Measurements from ENCODE around the gene RETN.

DNA sequence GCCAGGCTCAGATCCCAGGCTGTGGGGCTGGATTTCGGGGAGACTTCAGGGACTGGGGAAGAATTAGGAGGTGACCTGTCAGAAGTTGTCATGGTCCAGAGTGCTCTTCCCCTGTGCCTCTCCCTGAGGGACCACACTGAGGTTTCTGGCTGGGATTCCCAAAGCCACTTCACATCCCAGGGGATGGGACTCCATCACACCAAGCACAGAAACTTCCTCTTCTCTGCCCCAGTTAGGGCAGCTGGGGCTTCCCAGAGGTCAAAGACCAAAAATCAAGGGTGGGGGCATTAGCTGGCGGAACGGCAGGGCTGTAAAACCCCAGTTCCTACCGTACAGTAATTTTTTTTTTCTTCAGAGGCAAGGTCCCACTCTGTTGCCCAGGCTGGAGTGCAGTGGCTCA, 25.6 kb downstream of the RETN start:
- TF ChIP-seq POLR2A (IDR thresholded peaks at IDR 0.05) (no peak), CTCF (IDR thresholded peaks at IDR 0.05) (no peak), EP300 (IDR thresholded peaks at IDR 0.05) (no peak)

All from gastroesophageal sphincter (tissue), 3 donors.